HG03159 (cell line): Measurements from ENCODE around the gene CEP85.

Source experiments
- ATAC-seq: cut with Tn5 transposase; IDR thresholded peaks from one replicate; pipeline ENCODE4 v1.9.1; 2021; ENCODE audit warnings: mild to moderate bottlenecking, moderate library complexity; ENCODE audit not compliant: unreplicated experiment

The CEP85 gene

GRCh38 chr1:26233903-26234643 lies at the start of gene CEP85:
TSS of gene CEP85 (plus strand) at chr1:26234200. CDS start at chr1:26239784, 5,584 bp downstream.
- ATAC-seq, result peak; percentile 88

- ATAC-seq, result no peak
Measured at GRCh38 chr1:26184883-26185282, 49.1 kb upstream of the CEP85 start.

GRCh38 chr1:26187882-26188281 lies 46.1 kb upstream of the CEP85 start:
- no peak for ATAC-seq

GRCh38 chr1:26188477-26188876 lies 45.5 kb upstream of the CEP85 start:
- no peak for ATAC-seq

- no peak for ATAC-seq
Measured at GRCh38 chr1:26189331-26189730, 44.7 kb upstream of the CEP85 start.

- ATAC-seq, result no peak
Measured at GRCh38 chr1:26189751-26190275, 44.2 kb upstream of the CEP85 start.

GRCh38 chr1:26190373-26190987 lies 43.5 kb upstream of the CEP85 start, which contains the start of gene CATSPER4:
TSS of gene CATSPER4 (plus strand) at chr1:26190602. CDS start at chr1:26190628, 26 bp downstream.
- ATAC-seq, result no peak

- no peak for ATAC-seq
Measured at GRCh38 chr1:26191739-26192138, 42.3 kb upstream of the CEP85 start.

- no peak for ATAC-seq
Measured at GRCh38 chr1:26195805-26196204, 38.2 kb upstream of the CEP85 start.

- ATAC-seq, result no peak
Measured at GRCh38 chr1:26197301-26197700, 36.7 kb upstream of the CEP85 start.

GRCh38 chr1:26197813-26198212 lies 36.2 kb upstream of the CEP85 start:
- no peak for ATAC-seq

GRCh38 chr1:26200413-26200812 lies 33.6 kb upstream of the CEP85 start:
- no peak for ATAC-seq

- ATAC-seq, result no peak
Measured at GRCh38 chr1:26203642-26204318, 30.2 kb upstream of the CEP85 start.

- no peak for ATAC-seq
Measured at GRCh38 chr1:26210147-26210870, 23.7 kb upstream of the CEP85 start.

- no peak for ATAC-seq
Measured at GRCh38 chr1:26212726-26213125, 21.3 kb upstream of the CEP85 start.

- ATAC-seq, result no peak
Measured at GRCh38 chr1:26213335-26213905, 20.6 kb upstream of the CEP85 start.

- no peak for ATAC-seq
Measured at GRCh38 chr1:26215246-26215645, 18.8 kb upstream of the CEP85 start.

GRCh38 chr1:26218906-26219494 lies 15.0 kb upstream of the CEP85 start:
- ATAC-seq, result no peak

- ATAC-seq, result no peak
Measured at GRCh38 chr1:26220199-26220912, 13.6 kb upstream of the CEP85 start.

GRCh38 chr1:26221094-26221493 lies 12.9 kb upstream of the CEP85 start:
- ATAC-seq, result no peak
